ENCODE data around the gene PPP1R3E. TPM values are rescaled to one million over a fixed set of nuclear protein-coding genes. Genes with fewer than 3 reads are reported as not detected.

Gene PPP1R3E
- total and polyA plus RNA-seq, 2 experiments from 2014 or later: 4.6 to 6.1 TPM

DNA sequence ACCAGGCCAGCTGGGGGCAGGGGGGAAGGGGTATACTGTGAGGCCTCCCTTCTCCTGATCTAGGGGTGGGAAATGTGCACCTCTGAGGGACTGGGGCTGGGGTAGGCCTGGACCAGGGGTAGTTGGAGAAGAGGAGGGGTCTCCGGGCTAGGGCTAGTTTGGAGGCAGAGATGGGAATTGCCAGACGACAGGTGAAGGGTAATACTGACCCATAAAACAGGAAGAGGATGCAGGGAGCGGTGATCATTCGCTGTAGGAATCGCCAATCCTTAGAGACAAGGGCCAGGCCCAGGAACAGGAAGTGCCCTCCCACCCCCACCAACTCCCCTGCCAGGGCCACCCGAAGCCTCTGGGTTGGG lies 45.6 kb upstream of the PPP1R3E start:
- H3K36me3 ChIP-seq (replicated peaks; ENCODE audit: insufficient read depth, low read depth): no peaks in the 10 kb centered on the region
- no peaks in the 10 kb centered on the region for H3K27me3 ChIP-seq
- TF ChIP-seq, protein P1, sequence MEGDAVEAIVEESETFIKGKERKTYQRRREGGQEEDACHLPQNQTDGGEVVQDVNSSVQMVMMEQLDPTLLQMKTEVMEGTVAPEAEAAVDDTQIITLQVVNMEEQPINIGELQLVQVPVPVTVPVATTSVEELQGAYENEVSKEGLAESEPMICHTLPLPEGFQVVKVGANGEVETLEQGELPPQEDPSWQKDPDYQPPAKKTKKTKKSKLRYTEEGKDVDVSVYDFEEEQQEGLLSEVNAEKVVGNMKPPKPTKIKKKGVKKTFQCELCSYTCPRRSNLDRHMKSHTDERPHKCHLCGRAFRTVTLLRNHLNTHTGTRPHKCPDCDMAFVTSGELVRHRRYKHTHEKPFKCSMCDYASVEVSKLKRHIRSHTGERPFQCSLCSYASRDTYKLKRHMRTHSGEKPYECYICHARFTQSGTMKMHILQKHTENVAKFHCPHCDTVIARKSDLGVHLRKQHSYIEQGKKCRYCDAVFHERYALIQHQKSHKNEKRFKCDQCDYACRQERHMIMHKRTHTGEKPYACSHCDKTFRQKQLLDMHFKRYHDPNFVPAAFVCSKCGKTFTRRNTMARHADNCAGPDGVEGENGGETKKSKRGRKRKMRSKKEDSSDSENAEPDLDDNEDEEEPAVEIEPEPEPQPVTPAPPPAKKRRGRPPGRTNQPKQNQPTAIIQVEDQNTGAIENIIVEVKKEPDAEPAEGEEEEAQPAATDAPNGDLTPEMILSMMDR (IDR thresholded peaks at IDR 0.05; ENCODE audit: poor library complexity): no peak
- no peak for TF ChIP-seq EZH2phosphoT487 (IDR thresholded peaks at IDR 0.05; ENCODE audit: low read depth, severe bottlenecking, unreplicated experiment)
- no peaks in the 10 kb centered on the region for H3K9me3 ChIP-seq (ENCODE audit: low read depth)
- no peak overlapping the region for H3K4me3 ChIP-seq
- no peak overlapping the region for H2AFZ ChIP-seq
- H3K4me2 ChIP-seq: no peak overlapping the region
- no peaks in the 10 kb centered on the region for H3K4me1 ChIP-seq (ENCODE audit: insufficient read depth)
- DNase-seq (ENCODE audit: low spot score): no peak
- H3K79me2 ChIP-seq: no peaks in the 10 kb centered on the region
- 100% methylated on average over 2 of the region's 6 CpGs for WGBS (ENCODE audit: low lambda C conversion rate, missing lambda C conversion rate)
- no peak overlapping the region for H3K27ac ChIP-seq
- H4K20me1 ChIP-seq (ENCODE audit: insufficient read depth, poor library complexity, severe bottlenecking): no peaks in the 10 kb centered on the region
- no peaks in the 10 kb centered on the region for H3K9me2 ChIP-seq (replicated peaks; ENCODE audit: insufficient read depth)

DNA sequence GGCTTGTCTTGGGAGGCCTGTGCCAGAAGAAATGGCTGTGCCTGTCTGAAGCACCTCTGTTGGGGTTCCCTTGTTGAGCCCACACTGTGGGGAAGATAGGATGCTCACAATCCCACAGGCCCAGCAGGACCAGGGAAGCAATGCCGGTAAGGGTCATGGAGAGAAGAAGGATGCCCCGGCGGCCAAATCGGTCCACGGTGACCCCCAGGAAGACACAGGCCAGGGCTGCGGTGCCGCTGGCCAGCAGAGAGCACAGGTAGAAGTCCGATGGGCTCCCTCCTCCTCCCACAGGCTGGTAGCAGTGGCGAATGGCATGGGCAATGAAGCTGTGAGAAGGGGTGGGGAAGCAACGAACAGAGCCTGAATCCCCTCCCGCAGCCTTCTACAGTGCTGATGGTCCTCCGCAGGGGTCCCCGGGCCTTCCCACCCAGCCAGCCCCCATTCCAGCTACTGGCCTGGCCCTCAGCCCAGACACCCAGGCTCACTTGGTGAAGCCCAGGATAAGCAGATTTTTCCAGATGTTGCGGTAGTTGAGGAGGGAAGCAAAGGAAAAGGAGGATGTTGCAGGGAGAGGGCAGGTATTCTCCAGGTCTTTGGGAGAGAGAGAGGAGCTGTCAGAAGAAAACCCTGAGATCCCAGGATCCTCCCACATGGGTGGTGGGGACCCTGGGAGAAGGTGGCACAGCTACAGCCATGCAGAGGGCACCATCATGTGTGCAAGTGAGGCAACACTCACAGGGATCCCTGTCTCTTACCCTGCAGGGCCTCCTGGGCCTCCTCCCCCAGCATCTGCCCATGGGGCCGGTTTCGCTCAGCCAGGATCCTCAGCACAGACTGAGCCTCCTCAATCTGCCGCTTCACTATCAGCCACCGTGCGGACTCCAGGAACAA lies 45.0 kb upstream of the PPP1R3E start:
- TF ChIP-seq EZH2 (IDR thresholded peaks at IDR 0.05; ENCODE audit: borderline replicate concordance) (no peak), EZH2phosphoT487 (IDR thresholded peaks at IDR 0.05; ENCODE audit: low read depth, severe bottlenecking, unreplicated experiment) (no peak)
- TF ChIP-seq, protein P1 (IDR thresholded peaks at IDR 0.05; ENCODE audit: poor library complexity): no peak
- no peak for DNase-seq (ENCODE audit: low spot score)
- H2AFZ ChIP-seq: no peak overlapping the region
- H3K36me3 ChIP-seq (replicated peaks; ENCODE audit: insufficient read depth, low read depth): no peaks in the 10 kb centered on the region
- H3K27ac ChIP-seq: no peak overlapping the region
- H3K9me3 ChIP-seq (ENCODE audit: low read depth): no peaks in the 10 kb centered on the region
- WGBS (ENCODE audit: low lambda C conversion rate, missing lambda C conversion rate): 98% methylated on average over 16 of the region's 19 CpGs
- no peaks in the 10 kb centered on the region for H3K27me3 ChIP-seq
- H3K79me2 ChIP-seq: no peaks in the 10 kb centered on the region
- no peaks in the 10 kb centered on the region for H3K4me1 ChIP-seq (ENCODE audit: insufficient read depth)
- H3K4me3 ChIP-seq: no peak overlapping the region
- H4K20me1 ChIP-seq (ENCODE audit: insufficient read depth, poor library complexity, severe bottlenecking): no peaks in the 10 kb centered on the region
- no peaks in the 10 kb centered on the region for H3K9me2 ChIP-seq (replicated peaks; ENCODE audit: insufficient read depth)
- no peak overlapping the region for H3K4me2 ChIP-seq

DNA sequence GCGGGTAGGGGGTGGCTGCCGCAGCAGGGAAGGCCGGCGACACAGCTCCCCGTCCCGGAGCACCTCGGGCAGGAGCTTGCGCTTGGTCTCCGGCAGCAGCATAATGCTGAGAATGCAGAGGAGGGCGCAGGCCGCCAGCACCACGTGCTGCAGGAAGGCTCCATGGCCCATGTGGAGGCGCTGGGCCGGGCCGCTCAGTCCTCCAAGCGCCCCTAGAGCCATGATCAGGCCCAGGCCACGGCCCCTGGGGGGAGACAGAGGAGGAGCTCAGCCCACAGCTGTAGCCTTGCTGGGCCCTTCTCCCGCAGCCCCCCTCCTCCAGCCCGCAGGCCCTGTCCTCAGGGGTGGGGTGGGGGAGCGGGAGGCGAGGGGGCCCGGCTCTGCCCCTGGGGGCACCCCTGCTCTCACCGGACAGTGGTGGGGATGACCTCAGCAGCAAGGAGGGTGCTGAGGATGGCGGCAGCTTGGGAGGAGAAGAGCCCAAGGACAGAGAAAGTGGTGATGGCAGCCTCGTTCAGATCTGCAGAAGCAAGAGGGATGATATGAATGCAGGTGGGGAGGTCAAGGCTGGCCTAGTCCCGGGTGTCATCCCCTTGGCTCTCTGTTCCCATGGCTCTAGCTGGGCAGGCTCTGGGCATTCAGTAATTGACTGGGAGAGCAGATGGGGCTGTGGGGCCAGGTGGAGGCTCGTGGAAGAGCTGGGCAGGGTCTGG lies 44.2 kb upstream of the PPP1R3E start:
- no peak for TF ChIP-seq EZH2phosphoT487 (IDR thresholded peaks at IDR 0.05; ENCODE audit: low read depth, severe bottlenecking, unreplicated experiment)
- TF ChIP-seq, protein P1 (IDR thresholded peaks at IDR 0.05; ENCODE audit: poor library complexity): no peak
- no peak for TF ChIP-seq EZH2 (IDR thresholded peaks at IDR 0.05; ENCODE audit: borderline replicate concordance)
- Histone ChIP-seq H4K20me1 (ENCODE audit: insufficient read depth, poor library complexity, severe bottlenecking) (no peaks in the 10 kb centered on the region), H3K79me2 (no peaks in the 10 kb centered on the region), H3K36me3 (replicated peaks; ENCODE audit: insufficient read depth, low read depth) (no peaks in the 10 kb centered on the region), H3K4me2 (no peak overlapping the region), H2AFZ (no peak overlapping the region), H3K4me1 (ENCODE audit: insufficient read depth) (no peaks in the 10 kb centered on the region), H3K9me3 (ENCODE audit: low read depth) (no peaks in the 10 kb centered on the region), H3K9me2 (replicated peaks; ENCODE audit: insufficient read depth) (no peaks in the 10 kb centered on the region), H3K27ac (no peak overlapping the region), H3K27me3 (no peaks in the 10 kb centered on the region), H3K4me3 (no peak overlapping the region)
- WGBS (ENCODE audit: low lambda C conversion rate, missing lambda C conversion rate): 90% methylated on average over 22 of the region's 27 CpGs
- no peak for DNase-seq (ENCODE audit: low spot score)

Data from hepatocyte (in vitro differentiated cells).